Adrenal gland (tissue), 12 donors: Measurements from ENCODE around the gene NPAS3. TPM values are rescaled to one million over a fixed set of nuclear protein-coding genes. Genes with fewer than 3 reads are reported as not detected.

Source experiments
- DNase-seq, 7 donors: peaks; one replicate each; pipeline ENCODE4 v3.0.0-alpha.2; 2019 to 2020
- H3K27ac ChIP-seq, 5 donors: fragments of 200-600 bp; sonication (generic) in 4 of 5; 1 replicate in 3 of 5; 2 replicates in 2 of 5; pipeline versions ENCODE4 v1.5.1 to v1.8.0; 2016 to 2020; ENCODE audit warnings: mild to moderate bottlenecking in 1 of 5
- H3K27me3 ChIP-seq: fragments of 200-600 bp; 2 replicates; pipeline ENCODE4 v1.8.0; 2021
- H3K36me3 ChIP-seq, 2 donors: fragments of 200-600 bp; replicated peaks in 1 of 2; 1 replicate in 1 of 2; 2 replicates in 1 of 2; pipeline versions ENCODE4 v1.5.1 to v1.8.0; 2018 to 2022
- H3K4me1 ChIP-seq, 2 donors: fragments of 200-600 bp; replicated peaks in 1 of 2; 1 replicate in 1 of 2; 2 replicates in 1 of 2; pipeline versions ENCODE4 v1.5.1 to v1.8.0; 2018 to 2021
- H3K4me3 ChIP-seq, 4 donors: fragments of 200-600 bp; sonication (generic) in 3 of 4; one replicate each; pipeline ENCODE4 v1.5.1; 2016 to 2018
- H3K9me3 ChIP-seq, 3 donors: fragments of 200-600 bp; sonication (generic) in 1 of 3; replicated peaks in 1 of 3; 1 replicate in 2 of 3; 2 replicates in 1 of 3; pipeline versions ENCODE4 v1.5.1 to v1.8.0; 2016 to 2021
- POLR2A ChIP-seq, 2 donors: fragments of 450-650 bp; IDR thresholded peaks; one replicate each; pipeline ENCODE4 v1.6.1; 2017; ENCODE audit warnings: antibody characterized with exemption in 2 of 2, mild to moderate bottlenecking in 2 of 2, moderate library complexity in 1 of 2
- WGBS, 4 donors: extraction: QIAGEN DNeasy Blood & Tissue Kit in 2 of 4; methylation state at CpG; one replicate each; pipeline versions ENCODE4 v1.1.5 to v1.1.7; 2013 to 2017; 5-methylcytosine and 5-hydroxymethylcytosine counted together
- intact Hi-C, 2 donors: fragments of 100-400 bp; cut with DNase I; formaldehyde crosslinking; loops; one replicate each; pipeline versions ENCODE4 v1.14.1 to v1.15.0; 2022 to 2023
- polyA plus RNA-seq, 3 donors: library from polyadenylated mRNA; stranded (reverse); fragments of 200-250 nt in 2 of 3; fragments of 350-450 nt in 1 of 3; fragmentation: Illumina TruSeq in 1 of 3; extraction: RNeasy Lipid Tissue Mini Kit (QIAGEN cat#74804) in 1 of 3; gene quantifications; one replicate each; pipeline ENCODE4 v1.2.3, GENCODE V29; 2013 to 2014
- total RNA-seq, 9 donors: library from RNA; depleted of rRNA in 4 of 9; stranded (reverse); fragments of >200 nt in 4 of 9; fragments of 120-200 nt in 1 of 9; fragmentation: NEBNext Ultra II Directional in 1 of 9; extraction: Animal tissue kit (Norgen Biotek cat#: 25700) in 1 of 9; gene quantifications; one replicate each; pipeline versions ENCODE4 v1.1.0 to v1.2.4, GENCODE V29; 2013 to 2023
- TF ChIP-seq, protein P1 (sequence below), 6 experiments: fragments of 450-650 bp in 4 of 6; fragments of 200-600 bp in 2 of 6; sonication (generic) in 1 of 6; IDR thresholded peaks; 1 replicate in 5 of 6; 2 replicates in 1 of 6; pipeline versions ENCODE4 v1.5.1 to v1.8.0; 2016 to 2021; ENCODE audit warnings: antibody characterized with exemption in 6 of 6, mild to moderate bottlenecking in 2 of 6, moderate library complexity in 1 of 6
- donor health status: healthy with polysubstance abuse.
- donor health status: Bipolar disorder and iron deficiency.
- donor health status: DM: yes; HTN: yes; CAD: no.
- donor health status: DM: no; HTN: no; CAD: no.
- donor health status: DM: no; HTN: no; CAD: no.
- donor health status: DM: yes; HTN: yes; CAD: no.

NPAS3 gene
- total and polyA plus RNA-seq, 12 donors: 0.36 to 7.5 (median 1.5) TPM

DNA sequence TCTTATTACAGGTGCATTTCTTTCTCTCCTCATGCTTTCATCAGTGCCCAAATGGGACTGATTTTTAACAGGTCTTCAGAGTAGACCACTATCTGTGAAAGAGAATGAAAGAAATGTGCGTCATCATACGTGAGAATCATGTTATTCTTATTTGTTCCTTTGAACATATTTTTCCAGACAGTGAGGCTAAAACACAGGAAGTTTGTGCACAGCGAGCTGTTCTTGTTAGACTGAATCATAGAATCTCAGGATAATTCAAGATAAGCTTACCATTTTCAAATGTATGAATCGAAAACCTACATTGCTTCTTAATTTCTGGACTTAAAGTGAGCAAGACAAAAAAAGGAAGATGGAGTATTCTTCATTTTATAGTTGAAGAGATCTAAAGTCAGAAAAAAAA lies 629.1 kb downstream of the NPAS3 start:
- Histone ChIP-seq H3K36me3 (no peaks in the 10 kb centered on the region), H3K4me3 (peak overlapping the region in 1 of 4 donors; percentile 27), H3K9me3 (no peaks in the 10 kb centered on the region), H3K27ac (peak overlapping the region in 3 of 5 donors; percentile 6 to 65 (median 58)), H3K27me3 (no peaks in the 10 kb centered on the region), H3K4me1 (peaks cover 9 to 45% of the 10 kb centered on the region in 2 donors)
- TF ChIP-seq POLR2A (IDR thresholded peaks at IDR 0.05): no peak
- TF ChIP-seq, protein P1, sequence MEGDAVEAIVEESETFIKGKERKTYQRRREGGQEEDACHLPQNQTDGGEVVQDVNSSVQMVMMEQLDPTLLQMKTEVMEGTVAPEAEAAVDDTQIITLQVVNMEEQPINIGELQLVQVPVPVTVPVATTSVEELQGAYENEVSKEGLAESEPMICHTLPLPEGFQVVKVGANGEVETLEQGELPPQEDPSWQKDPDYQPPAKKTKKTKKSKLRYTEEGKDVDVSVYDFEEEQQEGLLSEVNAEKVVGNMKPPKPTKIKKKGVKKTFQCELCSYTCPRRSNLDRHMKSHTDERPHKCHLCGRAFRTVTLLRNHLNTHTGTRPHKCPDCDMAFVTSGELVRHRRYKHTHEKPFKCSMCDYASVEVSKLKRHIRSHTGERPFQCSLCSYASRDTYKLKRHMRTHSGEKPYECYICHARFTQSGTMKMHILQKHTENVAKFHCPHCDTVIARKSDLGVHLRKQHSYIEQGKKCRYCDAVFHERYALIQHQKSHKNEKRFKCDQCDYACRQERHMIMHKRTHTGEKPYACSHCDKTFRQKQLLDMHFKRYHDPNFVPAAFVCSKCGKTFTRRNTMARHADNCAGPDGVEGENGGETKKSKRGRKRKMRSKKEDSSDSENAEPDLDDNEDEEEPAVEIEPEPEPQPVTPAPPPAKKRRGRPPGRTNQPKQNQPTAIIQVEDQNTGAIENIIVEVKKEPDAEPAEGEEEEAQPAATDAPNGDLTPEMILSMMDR (IDR thresholded peaks at IDR 0.05): no peak
- WGBS, 4 donors: 24 to 34% (median 29%) methylated on average over 4 of the region's 4 CpGs
- intact Hi-C loops: no loop called here
- no peak for DNase-seq

DNA sequence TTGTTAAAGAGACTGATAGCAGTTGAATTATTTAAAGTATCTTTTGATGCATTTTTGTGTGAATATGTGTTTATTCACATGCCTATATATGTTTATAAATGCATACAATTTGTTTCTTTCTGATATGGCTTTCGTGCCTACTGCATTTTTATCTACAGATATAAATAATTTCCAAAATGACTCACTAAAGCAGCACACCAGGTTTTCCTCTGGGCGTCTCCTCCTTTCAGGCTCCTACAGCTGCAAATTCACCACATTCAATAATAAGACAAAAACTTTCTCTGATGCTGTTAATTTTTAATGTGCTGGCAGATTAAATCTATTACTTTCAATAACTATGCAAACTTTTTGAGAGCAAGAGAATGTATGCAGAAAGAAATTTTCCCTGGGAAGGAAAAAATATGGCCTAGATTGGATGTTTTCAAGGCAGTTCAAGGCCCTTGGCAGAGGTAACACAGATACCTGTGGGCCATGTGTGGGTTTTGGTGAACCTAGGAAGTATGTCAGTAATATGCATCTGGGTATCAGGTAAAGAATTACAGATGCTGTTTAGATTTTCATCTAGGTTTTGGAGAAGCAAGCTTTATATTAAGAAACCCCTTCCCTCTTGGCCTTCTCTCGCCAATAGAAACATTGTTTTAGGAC lies 630.4 kb downstream of the NPAS3 start:
- H3K27me3 ChIP-seq: no peaks in the 10 kb centered on the region
- H3K9me3 ChIP-seq: no peaks in the 10 kb centered on the region
- TF ChIP-seq, protein P1 (IDR thresholded peaks at IDR 0.05): no peak
- no peak for TF ChIP-seq POLR2A (IDR thresholded peaks at IDR 0.05)
- 61 to 71% (median 66%) methylated on average over 3 of the region's 3 CpGs for WGBS, 4 donors
- no peak for DNase-seq
- peaks cover 9 to 45% of the 10 kb centered on the region in 2 donors for H3K4me1 ChIP-seq
- H3K27ac ChIP-seq: no peak overlapping the region
- H3K4me3 ChIP-seq: no peak overlapping the region
- intact Hi-C loops: no loop called here
- H3K36me3 ChIP-seq: no peaks in the 10 kb centered on the region

DNA sequence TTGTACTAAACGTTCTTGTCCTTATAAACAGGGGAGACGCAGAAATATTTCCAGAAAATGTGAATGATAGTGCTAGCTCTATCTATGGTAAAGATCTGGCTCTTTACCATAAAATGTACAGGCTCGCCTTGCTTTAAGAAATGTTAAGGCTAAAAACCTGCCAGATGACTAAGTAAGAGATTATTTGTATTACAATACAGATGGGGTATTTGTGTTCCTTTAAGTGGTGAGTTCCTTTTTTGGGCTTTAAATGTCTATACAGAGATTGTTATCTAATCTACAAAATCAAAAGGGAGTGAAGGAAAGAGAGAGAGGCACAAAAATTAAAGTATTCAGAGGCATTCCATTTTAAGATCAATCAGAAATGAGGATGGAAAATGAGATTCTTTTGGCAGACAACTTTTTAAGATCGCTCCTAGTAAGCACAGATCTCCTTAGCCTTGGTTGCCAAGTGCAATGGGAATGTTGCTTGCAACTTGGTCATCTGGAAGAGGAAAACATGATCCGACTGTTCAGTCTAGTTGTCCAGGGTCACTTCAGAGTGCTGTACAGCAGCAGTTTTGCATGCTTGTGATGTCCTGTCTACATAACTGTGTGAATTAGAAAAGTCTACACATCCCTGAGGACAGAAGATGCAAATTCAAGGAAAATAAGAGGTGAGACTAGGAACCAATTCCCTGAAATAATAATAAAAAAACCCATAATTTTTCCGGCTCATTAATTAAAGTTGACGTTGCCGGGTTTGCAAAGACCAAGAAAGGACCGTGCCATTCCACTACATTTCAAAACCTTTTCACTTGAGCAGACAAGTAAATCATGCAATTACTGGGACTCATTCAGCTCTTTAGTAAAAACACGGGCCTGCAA lies 631.4 kb downstream of the NPAS3 start:
- Histone ChIP-seq H3K9me3 (no peaks in the 10 kb centered on the region), H3K36me3 (no peaks in the 10 kb centered on the region), H3K27ac (no peak overlapping the region), H3K27me3 (no peaks in the 10 kb centered on the region), H3K4me1 (peaks cover 9 to 45% of the 10 kb centered on the region in 2 donors), H3K4me3 (no peak overlapping the region)
- DNase-seq: no peak
- TF ChIP-seq, protein P1 (IDR thresholded peaks at IDR 0.05): no peak
- TF ChIP-seq POLR2A (IDR thresholded peaks at IDR 0.05): no peak
- WGBS, 4 donors: 60 to 70% (median 65%) methylated on average over 10 of the region's 10 CpGs
- intact Hi-C loops: no loop called here

DNA sequence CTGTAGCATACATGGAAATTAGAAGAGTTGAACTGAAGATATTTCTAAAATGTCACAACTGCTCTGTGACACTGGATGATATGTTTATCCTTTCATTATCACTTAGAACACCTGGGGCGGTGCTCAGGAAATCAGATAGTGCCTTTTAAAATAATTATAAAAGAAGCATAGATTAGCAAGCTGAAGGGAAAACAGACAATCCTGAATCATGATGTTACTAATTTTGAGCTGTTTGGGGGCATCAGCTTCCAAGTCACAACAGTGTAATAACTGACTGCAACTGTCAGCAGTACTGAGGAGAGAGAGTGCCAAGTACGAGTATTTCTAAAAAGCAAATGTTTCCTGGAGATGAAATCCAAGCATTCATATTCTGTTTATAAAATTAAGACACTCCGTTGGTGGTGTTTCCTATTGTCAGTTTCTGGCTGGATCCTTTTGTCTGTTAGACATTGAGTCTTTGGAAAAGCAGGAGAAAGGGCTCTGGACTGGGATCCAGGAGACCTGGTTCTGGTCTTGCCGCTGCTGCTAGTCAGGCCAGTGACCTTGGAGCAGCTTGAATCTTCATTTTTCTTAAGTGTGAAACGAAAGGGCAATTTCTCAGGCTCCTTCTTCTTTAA lies 632.1 kb downstream of the NPAS3 start:
- H3K36me3 ChIP-seq: no peaks in the 10 kb centered on the region
- H3K27ac ChIP-seq: no peak overlapping the region
- H3K4me1 ChIP-seq: peaks cover 9 to 45% of the 10 kb centered on the region in 2 donors
- no peak overlapping the region for H3K4me3 ChIP-seq
- no peaks in the 10 kb centered on the region for H3K27me3 ChIP-seq
- no peak for TF ChIP-seq POLR2A (IDR thresholded peaks at IDR 0.05)
- TF ChIP-seq, protein P1 (IDR thresholded peaks at IDR 0.05): no peak
- DNase-seq: no peak
- H3K9me3 ChIP-seq: no peaks in the 10 kb centered on the region
- 30 to 38% (median 32%) methylated on average over 5 of the region's 5 CpGs for WGBS, 4 donors
- intact Hi-C loops: no loop called here
